Measurements from ENCODE around the gene VENTX. TPM values are rescaled to one million over a fixed set of nuclear protein-coding genes. Genes with fewer than 3 reads are reported as not detected.

VENTX gene
- total and polyA plus RNA-seq, 2 of the 4 experiments (the other 2 are of a cell fraction), result not detected

DNA sequence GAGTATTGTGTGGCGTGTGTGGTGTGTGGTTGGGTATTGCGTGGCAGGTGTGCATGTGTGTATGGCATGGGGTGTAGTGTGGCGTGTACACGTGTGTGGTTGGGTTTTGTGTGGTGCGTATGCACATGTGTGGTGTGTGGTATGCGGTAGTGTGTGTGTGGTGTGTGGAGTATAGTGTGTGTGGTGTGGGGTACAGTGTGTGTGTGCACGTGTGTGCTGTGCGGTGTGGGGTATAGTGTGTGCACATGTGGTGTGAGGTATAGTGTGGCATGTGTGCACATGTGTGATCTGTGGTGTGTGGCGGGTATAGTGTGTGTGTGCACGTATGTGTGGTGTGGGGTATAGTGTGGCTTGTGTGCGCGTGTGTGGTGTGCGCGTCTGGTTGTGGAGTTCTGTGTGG lies 28.5 kb upstream of the VENTX start:
- in situ Hi-C loops (cut with MboI; ENCODE audit: low sequenced_read_pairs), result no loop called here
- Histone ChIP-seq H3K56ac (ENCODE audit: extremely low read depth, insufficient read depth, low read length) (no peak overlapping the region), H3K14ac (replicated peaks; ENCODE audit: low read depth, low read length) (no peak overlapping the region), H2BK120ac (ENCODE audit: low read depth, low read length) (no peak overlapping the region), H3K4me3 (ENCODE audit: insufficient read depth, low read depth, low read length) (no peak overlapping the region), H4K91ac (ENCODE audit: insufficient read depth, low read depth, low read length) (no peak overlapping the region), H2AK5ac (ENCODE audit: low read depth, low read length) (no peak overlapping the region), H3K4me2 (ENCODE audit: low read depth, low read length) (no peak overlapping the region), H2BK5ac (ENCODE audit: low read depth, low read length, poor library complexity, severe bottlenecking) (no peak overlapping the region), H3K9ac (ENCODE audit: low read depth, low read length) (no peak overlapping the region), H3K23ac (ENCODE audit: low read depth, low read length) (no peak overlapping the region), H3K36me3 (ENCODE audit: control insufficient read depth, insufficient read depth, low read length) (no peaks in the 10 kb centered on the region), H3K4ac (ENCODE audit: low read depth, low read length) (no peak overlapping the region), H3K9me3 (ENCODE audit: control insufficient read depth, insufficient read depth, low read length) (no peaks in the 10 kb centered on the region), H2AK9ac (replicated peaks; ENCODE audit: low read depth, low read length, poor library complexity) (no peak overlapping the region), H4K20me1 (ENCODE audit: insufficient read depth, low read length) (no peaks in the 10 kb centered on the region), H4K8ac (ENCODE audit: low read depth in 2 of 2, low read length in 2 of 2) (no peak overlapping the region), H3K79me1 (ENCODE audit: low read depth in 1 of 2, low read length in 2 of 2) (no peaks in the 10 kb centered on the region), H3K18ac (ENCODE audit: low read depth, low read length) (no peak overlapping the region), H4K5ac (ENCODE audit: low read depth, low read length) (no peak overlapping the region), H3K9me1 (ENCODE audit: insufficient read depth, low read length) (no peaks in the 10 kb centered on the region), H3K27ac (ENCODE audit: insufficient read depth, low read length) (no peak overlapping the region), H3K4me1 (ENCODE audit: control insufficient read depth, insufficient read depth, low read length) (no peaks in the 10 kb centered on the region), H2BK15ac (ENCODE audit: low read depth, low read length) (no peak overlapping the region), H2BK20ac (ENCODE audit: low read depth, low read length) (no peak overlapping the region), H3K27me3 (ENCODE audit: control insufficient read depth, insufficient read depth, low read length) (no peaks in the 10 kb centered on the region), H2AFZ (replicated peaks; ENCODE audit: low read length, poor library complexity) (no peak overlapping the region)
- BruUV-seq (replicated peaks), result no TSS peak
- TF ChIP-seq MAFK (IDR thresholded peaks at IDR 0.05; ENCODE audit: low read depth, low read length) (no peak), CHD1 (IDR thresholded peaks at IDR 0.05; ENCODE audit: low read depth, low read length) (no peak), SMC3 (IDR thresholded peaks at IDR 0.05; ENCODE audit: low read depth, low read length) (no peak), FOS (IDR thresholded peaks at IDR 0.05; ENCODE audit: low read depth, low read length) (no peak), MAZ (IDR thresholded peaks at IDR 0.05; ENCODE audit: borderline replicate concordance, low read depth, low read length) (no peak), POLR2A (IDR thresholded peaks at IDR 0.05; ENCODE audit: low read depth, low read length) (no peak), RFX5 (IDR thresholded peaks at IDR 0.05; ENCODE audit: low read depth, low read length) (no peak), BHLHE40 (IDR thresholded peaks at IDR 0.05; ENCODE audit: low read depth, low read length) (no peak), RCOR1 (IDR thresholded peaks at IDR 0.05; ENCODE audit: insufficient replicate concordance, low read length) (no peak), NFE2L2 (IDR thresholded peaks at IDR 0.05; ENCODE audit: low read depth, low read length) (no peak), RAD21 (IDR thresholded peaks at IDR 0.05; ENCODE audit: low read length) (no peak)
- TF ChIP-seq, protein P1, sequence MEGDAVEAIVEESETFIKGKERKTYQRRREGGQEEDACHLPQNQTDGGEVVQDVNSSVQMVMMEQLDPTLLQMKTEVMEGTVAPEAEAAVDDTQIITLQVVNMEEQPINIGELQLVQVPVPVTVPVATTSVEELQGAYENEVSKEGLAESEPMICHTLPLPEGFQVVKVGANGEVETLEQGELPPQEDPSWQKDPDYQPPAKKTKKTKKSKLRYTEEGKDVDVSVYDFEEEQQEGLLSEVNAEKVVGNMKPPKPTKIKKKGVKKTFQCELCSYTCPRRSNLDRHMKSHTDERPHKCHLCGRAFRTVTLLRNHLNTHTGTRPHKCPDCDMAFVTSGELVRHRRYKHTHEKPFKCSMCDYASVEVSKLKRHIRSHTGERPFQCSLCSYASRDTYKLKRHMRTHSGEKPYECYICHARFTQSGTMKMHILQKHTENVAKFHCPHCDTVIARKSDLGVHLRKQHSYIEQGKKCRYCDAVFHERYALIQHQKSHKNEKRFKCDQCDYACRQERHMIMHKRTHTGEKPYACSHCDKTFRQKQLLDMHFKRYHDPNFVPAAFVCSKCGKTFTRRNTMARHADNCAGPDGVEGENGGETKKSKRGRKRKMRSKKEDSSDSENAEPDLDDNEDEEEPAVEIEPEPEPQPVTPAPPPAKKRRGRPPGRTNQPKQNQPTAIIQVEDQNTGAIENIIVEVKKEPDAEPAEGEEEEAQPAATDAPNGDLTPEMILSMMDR (conservative IDR thresholded peaks at IDR 0.05; ENCODE audit: low read depth, low read length), result no peak
- TF ChIP-seq, protein P2, sequence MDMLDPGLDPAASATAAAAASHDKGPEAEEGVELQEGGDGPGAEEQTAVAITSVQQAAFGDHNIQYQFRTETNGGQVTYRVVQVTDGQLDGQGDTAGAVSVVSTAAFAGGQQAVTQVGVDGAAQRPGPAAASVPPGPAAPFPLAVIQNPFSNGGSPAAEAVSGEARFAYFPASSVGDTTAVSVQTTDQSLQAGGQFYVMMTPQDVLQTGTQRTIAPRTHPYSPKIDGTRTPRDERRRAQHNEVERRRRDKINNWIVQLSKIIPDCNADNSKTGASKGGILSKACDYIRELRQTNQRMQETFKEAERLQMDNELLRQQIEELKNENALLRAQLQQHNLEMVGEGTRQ (IDR thresholded peaks at IDR 0.05; ENCODE audit: low read depth, low read length), result no peak
- TF ChIP-seq, protein P3, sequence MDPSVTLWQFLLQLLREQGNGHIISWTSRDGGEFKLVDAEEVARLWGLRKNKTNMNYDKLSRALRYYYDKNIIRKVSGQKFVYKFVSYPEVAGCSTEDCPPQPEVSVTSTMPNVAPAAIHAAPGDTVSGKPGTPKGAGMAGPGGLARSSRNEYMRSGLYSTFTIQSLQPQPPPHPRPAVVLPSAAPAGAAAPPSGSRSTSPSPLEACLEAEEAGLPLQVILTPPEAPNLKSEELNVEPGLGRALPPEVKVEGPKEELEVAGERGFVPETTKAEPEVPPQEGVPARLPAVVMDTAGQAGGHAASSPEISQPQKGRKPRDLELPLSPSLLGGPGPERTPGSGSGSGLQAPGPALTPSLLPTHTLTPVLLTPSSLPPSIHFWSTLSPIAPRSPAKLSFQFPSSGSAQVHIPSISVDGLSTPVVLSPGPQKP (IDR thresholded peaks at IDR 0.05; ENCODE audit: borderline replicate concordance, low read depth, low read length), result no peak
- POLR2A ChIA-PET (ENCODE audit: unreplicated experiment), result no interaction called here
- WGBS, 2 experiments (ENCODE audit: extremely low coverage in 2 of 2, insufficient read length in 1 of 2), result 85% methylated on average over 12 of the region's 14 CpGs; no CpG with 5 or more reads in 1 of the 2 experiments
- dilution Hi-C loops (cut with HindIII; ENCODE audit: low sequenced_read_pairs, unreplicated experiment), result no loop called here
- intact Hi-C loops (cut with micrococcal nuclease), result no loop called here
- CTCF ChIA-PET, result no interaction called here
- no peak for DNase-seq
- ATAC-seq (ENCODE audit: low read depth), result no peak
